ENCODE results near the gene GNA14. TPM values are rescaled to one million over a fixed set of nuclear protein-coding genes. Genes with fewer than 3 reads are reported as not detected.

GNA14 gene
- total RNA-seq, 2 experiments from 2014 or later, result not detected

DNA sequence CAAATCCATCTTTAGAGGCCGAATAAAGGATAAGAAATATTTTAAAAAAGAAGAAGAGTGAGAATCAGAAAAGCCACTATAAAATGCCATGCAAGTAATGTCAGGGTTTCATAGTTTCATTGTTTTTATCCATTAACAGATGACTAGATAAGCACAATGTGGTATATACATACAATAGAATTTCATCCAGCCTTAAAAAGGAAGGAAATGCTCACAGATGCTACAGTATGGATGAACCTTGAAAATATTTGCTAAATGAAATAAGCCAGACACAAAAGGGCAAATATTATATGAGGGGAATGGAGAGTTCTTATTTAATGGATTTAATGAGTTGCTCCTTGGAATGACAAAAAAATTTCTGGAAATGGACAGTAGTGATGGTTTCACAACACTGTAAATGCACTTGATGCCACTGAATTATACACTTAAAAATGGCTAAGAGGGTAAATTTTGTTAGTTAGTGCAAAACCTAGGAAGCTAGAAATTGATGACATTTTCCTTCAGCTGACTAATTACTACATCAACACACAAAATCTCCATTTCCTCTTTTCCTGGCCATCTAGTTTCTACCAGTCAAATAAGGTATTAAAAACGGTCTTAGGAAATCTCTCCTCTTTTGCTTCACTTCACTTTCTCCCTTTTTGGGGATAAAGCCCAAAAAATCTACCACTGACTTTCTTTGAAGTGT is 86.6 kb downstream of the GNA14 start:
- Mint-ChIP-seq H3K4me1 (no peaks in the 10 kb centered on the region), H3K36me3 (no peaks in the 10 kb centered on the region), H3K4me3 (no peak overlapping the region), H3K27ac (no peak overlapping the region), H3K27me3 (peaks cover 29% of the 10 kb centered on the region), H3K9me3 (ENCODE audit: low read depth) (no peaks in the 10 kb centered on the region)
- CTCF ChIA-PET, result no interaction called here
- DNase-seq (no peak), ATAC-seq (no peak)

DNA sequence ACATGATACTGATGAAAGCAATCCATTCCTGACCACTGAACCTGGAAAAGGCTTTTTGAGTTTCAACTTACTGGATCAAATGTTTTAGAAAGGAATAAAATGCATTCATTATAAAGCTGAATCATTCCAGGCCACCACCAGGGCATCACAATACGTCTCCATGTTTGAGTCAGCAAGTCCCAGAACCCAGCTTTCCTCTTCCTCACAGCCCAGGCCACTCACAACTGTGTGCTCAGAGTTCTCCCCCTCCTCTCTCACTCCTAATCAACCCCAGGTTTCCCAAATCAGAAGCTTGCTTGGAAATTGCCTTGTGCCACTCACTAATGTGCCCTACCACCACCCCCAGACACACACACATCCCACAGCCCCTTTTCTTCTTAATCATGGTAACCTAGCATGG is 91.7 kb downstream of the GNA14 start:
- H3K9me3 Mint-ChIP-seq (ENCODE audit: low read depth), result no peaks in the 10 kb centered on the region
- CTCF ChIA-PET, result no interaction called here
- H3K27ac Mint-ChIP-seq, result no peak overlapping the region
- H3K4me3 Mint-ChIP-seq, result no peak overlapping the region
- H3K4me1 Mint-ChIP-seq, result no peaks in the 10 kb centered on the region
- peaks cover 21% of the 10 kb centered on the region for H3K27me3 Mint-ChIP-seq
- no peaks in the 10 kb centered on the region for H3K36me3 Mint-ChIP-seq
- DNase-seq, result no peak
- no peak for ATAC-seq

DNA sequence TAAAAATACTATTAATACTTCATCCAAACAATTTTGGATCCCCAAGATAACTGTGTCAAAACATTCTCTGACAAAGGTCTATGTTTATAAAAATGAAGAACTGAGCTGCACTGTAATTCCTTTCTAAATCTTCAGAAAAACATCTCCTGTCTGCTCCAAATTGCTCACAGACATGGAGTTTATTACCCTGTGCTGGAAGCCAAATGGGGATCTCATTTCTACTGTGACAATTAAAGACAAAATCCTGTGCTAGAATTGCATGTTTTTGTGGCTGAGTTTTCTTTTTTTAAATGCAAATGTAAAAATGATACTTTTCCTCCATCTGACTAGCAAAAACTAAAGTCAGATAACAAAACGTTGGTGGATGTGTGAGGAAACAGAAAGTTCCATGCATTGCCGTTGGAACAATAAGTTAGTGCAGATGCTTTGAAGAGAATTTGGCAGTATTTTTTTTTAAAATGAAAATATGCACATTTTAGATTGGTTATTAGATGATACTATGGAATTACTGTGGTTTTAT is 93.5 kb downstream of the GNA14 start:
- no peaks in the 10 kb centered on the region for H3K9me3 Mint-ChIP-seq (ENCODE audit: low read depth)
- no peak for ATAC-seq
- H3K27me3 Mint-ChIP-seq, result peaks cover 20% of the 10 kb centered on the region
- no peak for DNase-seq
- H3K27ac Mint-ChIP-seq, result no peak overlapping the region
- CTCF ChIA-PET, result no interaction called here
- H3K4me3 Mint-ChIP-seq, result no peak overlapping the region
- H3K36me3 Mint-ChIP-seq, result no peaks in the 10 kb centered on the region
- no peaks in the 10 kb centered on the region for H3K4me1 Mint-ChIP-seq

DNA sequence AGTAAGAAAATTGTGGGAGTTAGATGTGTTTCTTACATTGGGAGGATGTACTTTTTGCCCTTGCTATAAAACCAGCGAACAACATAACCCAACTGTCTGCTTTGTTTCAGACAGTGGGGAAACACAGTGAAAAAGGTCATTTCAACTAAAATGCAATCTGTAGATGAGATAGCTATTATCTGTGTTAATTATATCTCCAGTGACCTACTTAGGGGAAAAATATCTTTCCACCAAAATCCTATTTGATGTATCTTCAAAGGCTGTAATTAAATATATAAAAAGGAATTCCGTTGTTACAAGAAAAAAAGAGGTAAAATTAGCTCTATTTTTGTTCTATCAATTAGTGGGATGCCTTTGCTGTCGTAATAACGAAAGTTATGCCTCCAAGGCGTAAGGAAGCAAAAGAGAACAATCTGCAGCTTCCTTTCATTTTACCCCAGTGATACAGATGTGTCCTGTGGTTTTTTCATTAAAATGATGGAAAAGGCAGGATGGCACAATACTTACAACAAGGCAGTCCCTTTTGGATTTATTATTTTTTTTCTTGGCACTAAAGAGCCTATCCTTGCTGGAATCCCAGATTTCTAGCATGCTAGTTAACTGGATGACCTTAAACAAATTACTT is 100.9 kb downstream of the GNA14 start:
- no peak for ATAC-seq
- DNase-seq, result no peak
- Mint-ChIP-seq H3K36me3 (no peaks in the 10 kb centered on the region), H3K27ac (no peak overlapping the region), H3K4me3 (no peak overlapping the region), H3K9me3 (ENCODE audit: low read depth) (peaks cover 3% of the 10 kb centered on the region), H3K27me3 (peaks cover 5% of the 10 kb centered on the region), H3K4me1 (no peaks in the 10 kb centered on the region)
- CTCF ChIA-PET, result no interaction called here

DNA sequence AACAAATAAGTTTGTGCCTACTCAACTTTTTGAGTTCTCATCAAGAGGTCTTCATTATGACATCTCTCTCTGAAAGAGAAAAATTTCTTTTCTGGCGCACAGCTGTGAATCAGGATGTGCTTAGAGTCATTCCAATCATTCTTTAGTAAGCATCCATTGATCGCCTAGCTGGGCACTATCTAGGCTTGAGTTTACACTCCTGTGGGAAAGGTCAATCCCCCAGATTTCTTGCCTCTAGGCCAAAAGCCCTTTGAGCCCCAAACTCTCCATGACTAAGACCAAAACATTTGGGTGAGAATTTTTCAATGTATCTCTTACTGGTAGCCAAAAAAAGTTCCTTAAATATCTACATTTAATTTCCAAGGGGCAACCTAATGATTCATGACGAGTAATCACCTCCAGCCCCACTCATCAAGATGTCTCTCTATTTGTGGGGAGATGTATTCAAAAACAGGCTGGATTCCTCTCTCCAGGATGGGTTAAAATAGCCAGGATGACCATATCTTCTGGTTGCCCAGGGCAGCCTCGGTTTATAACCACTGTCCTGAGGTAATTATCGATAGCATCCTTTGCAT is 101.7 kb downstream of the GNA14 start:
- no peaks in the 10 kb centered on the region for H3K4me1 Mint-ChIP-seq
- ATAC-seq, result no peak
- no peaks in the 10 kb centered on the region for H3K36me3 Mint-ChIP-seq
- no peak overlapping the region for H3K27ac Mint-ChIP-seq
- H3K9me3 Mint-ChIP-seq (ENCODE audit: low read depth), result peaks cover 3% of the 10 kb centered on the region
- H3K27me3 Mint-ChIP-seq, result peaks cover 5% of the 10 kb centered on the region
- H3K4me3 Mint-ChIP-seq, result no peak overlapping the region
- CTCF ChIA-PET, result no interaction called here
- no peak for DNase-seq

DNA sequence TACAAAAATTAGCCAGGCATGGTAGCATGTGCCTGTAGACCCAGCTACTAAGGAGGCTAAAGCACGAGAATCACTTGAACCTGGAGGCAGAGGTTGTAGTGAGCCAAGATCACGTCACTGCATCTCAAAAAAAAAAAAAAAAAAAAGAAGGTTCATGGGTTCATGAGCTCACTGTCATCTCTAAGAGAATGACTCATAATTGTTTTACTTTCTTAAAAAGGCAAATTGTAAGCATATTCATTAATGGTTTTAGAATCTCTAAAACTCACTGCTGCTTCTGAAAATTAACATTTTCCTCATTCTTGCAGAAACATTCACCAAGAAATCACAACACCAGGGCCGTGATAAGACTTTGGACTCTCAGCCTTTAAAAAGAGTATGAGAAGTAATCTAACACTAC is 103.6 kb downstream of the GNA14 start:
- no peaks in the 10 kb centered on the region for H3K36me3 Mint-ChIP-seq
- peaks cover 10% of the 10 kb centered on the region for H3K9me3 Mint-ChIP-seq (ENCODE audit: low read depth)
- no peak overlapping the region for H3K4me3 Mint-ChIP-seq
- H3K4me1 Mint-ChIP-seq, result no peaks in the 10 kb centered on the region
- ATAC-seq (no peak), DNase-seq (no peak)
- CTCF ChIA-PET, result no interaction called here
- H3K27ac Mint-ChIP-seq, result no peak overlapping the region
- peaks cover 2% of the 10 kb centered on the region for H3K27me3 Mint-ChIP-seq

DNA sequence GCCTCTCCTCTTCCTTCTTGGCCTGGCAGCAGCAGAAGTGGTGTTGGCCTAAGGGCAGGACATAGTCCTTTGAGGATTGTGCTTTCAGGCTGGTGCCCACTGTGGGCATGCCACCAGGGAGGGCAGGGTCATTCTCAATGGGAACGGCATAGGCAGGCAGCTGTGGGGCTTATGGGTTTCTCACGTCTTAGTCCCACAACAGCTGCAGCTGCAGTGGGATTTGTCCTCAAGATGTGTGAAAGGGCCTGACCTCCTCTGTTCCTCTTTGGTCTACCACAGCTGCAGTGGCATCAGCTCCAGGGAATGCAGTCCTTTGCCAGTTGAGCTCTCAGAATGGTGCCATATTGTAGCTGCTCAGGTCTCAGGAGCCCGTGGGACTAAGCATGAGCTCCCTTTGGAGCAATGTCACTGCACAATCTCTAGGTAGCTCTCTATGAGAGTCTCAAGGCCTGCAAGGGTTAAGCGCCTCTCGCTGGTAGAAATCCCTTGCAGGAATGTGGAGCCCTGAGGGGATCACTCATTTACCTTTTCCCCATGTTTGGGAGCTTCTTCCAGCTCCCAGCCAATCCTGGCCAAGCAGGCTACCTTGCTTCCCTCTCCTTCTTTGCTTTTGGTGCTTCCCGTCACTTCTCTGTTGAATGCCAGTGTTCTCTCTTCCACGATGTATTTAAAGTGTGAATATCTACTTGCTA is 104.8 kb downstream of the GNA14 start:
- H3K27ac Mint-ChIP-seq, result no peak overlapping the region
- no peak overlapping the region for H3K4me3 Mint-ChIP-seq
- H3K27me3 Mint-ChIP-seq, result peaks cover 2% of the 10 kb centered on the region
- H3K4me1 Mint-ChIP-seq, result no peaks in the 10 kb centered on the region
- H3K9me3 Mint-ChIP-seq (ENCODE audit: low read depth), result peaks cover 10% of the 10 kb centered on the region
- DNase-seq (no peak), ATAC-seq (no peak)
- CTCF ChIA-PET, result no interaction called here
- H3K36me3 Mint-ChIP-seq, result no peaks in the 10 kb centered on the region

DNA sequence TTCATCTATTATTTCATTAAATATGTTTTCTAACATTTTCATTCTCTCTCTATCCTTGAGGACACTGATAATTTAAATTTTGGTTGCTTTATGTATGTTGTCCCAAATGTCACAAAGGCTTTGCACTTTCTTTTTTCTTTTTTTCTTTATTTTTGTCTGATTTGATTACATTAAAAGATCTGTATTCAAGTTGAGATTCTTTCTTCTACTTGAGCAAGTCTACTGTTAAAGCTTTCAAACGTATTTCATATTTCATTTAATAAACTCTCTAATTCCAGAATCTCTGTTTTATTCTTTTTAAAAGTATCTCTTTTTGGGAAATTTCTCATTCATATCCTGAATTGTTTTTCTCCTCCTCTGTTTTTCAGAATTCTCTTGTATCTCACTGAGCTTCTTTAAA is 106.5 kb downstream of the GNA14 start:
- Mint-ChIP-seq H3K4me3 (no peak overlapping the region), H3K27ac (no peak overlapping the region), H3K9me3 (ENCODE audit: low read depth) (peaks cover 10% of the 10 kb centered on the region), H3K36me3 (no peaks in the 10 kb centered on the region), H3K27me3 (peaks cover 5% of the 10 kb centered on the region), H3K4me1 (no peaks in the 10 kb centered on the region)
- no peak for ATAC-seq
- no peak for DNase-seq
- CTCF ChIA-PET, result no interaction called here

DNA sequence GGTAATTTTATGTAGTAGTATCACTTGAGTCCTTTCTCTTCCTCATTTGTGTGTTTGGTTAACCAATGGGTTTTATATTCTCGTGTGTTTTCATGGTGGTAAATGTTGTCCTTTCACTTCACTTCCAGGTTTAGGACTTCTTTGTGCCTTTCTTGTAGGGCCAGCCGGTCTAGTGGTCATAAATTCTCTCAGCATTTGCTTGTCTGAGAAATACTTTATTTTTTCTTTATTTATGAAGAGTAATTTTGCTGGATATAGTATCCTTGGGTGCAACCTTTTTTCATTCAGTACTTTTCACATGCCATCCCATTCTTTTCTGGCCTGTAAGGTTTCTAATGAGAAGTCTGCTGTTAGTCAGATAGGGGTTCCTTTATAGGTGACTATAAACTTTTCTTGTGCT is 107.1 kb downstream of the GNA14 start:
- DNase-seq (no peak), ATAC-seq (no peak)
- H3K4me1 Mint-ChIP-seq, result no peaks in the 10 kb centered on the region
- H3K4me3 Mint-ChIP-seq, result no peak overlapping the region
- CTCF ChIA-PET, result no interaction called here
- H3K36me3 Mint-ChIP-seq, result no peaks in the 10 kb centered on the region
- peaks cover 3% of the 10 kb centered on the region for H3K27me3 Mint-ChIP-seq
- H3K9me3 Mint-ChIP-seq (ENCODE audit: low read depth), result peaks cover 10% of the 10 kb centered on the region
- no peak overlapping the region for H3K27ac Mint-ChIP-seq

DNA sequence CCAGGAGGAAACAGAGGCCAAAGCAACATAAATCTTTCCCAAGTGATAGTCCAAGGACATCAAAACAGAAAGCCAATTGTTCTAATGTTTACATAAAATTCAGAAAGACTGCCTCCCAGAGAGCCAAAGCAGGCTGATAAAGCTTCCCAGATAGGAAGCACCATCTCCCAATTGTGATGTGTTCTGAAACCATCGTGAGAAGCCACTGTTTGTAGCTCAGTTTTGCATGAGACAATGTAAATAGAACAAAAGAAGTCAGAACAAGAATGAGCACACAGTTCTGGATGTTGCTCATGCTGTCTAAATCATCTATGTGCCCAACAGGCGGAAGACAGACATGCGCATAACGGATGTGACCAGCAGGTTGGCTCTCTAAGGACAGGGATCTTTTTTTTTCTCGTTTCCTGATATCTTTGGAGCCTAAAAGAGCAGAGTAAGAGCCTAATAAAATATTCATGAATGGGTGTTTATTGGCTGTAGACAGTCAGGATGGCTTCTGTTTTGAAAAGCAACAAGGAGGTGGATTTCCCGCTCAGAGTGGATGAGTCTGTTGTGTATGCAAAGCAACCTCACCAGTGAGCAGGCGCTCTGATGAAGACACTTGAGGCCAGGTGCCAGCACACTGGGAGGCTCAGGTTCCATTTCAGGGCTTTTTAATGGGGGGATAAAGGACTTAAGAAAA is 113.6 kb downstream of the GNA14 start:
- ATAC-seq (no peak), DNase-seq (no peak)
- Mint-ChIP-seq H3K27me3 (peaks cover 5% of the 10 kb centered on the region), H3K9me3 (ENCODE audit: low read depth) (no peaks in the 10 kb centered on the region), H3K27ac (no peak overlapping the region), H3K36me3 (no peaks in the 10 kb centered on the region), H3K4me3 (no peak overlapping the region), H3K4me1 (no peaks in the 10 kb centered on the region)
- CTCF ChIA-PET, result no interaction called here

DNA sequence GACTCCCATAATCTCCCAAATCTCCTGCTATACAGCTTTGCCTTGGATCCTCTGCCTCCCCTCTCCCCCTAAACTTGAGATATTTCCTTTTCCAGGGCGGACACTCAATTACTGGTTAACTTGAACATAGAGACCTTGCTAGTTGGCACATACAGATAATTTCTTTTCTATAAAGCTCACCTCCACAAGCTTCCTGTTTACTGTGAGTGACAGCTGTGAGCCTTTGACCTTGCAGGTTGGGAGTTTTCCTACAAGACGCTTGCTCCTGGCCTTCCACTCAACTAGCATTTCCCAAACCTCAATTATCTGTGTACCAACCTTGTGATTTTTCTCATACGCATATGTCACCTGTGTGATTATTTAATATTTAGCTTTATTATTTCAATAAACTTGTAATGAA is 114.5 kb downstream of the GNA14 start:
- H3K27me3 Mint-ChIP-seq, result peaks cover 5% of the 10 kb centered on the region
- H3K9me3 Mint-ChIP-seq (ENCODE audit: low read depth), result no peaks in the 10 kb centered on the region
- ATAC-seq, result no peak
- DNase-seq, result no peak
- no peaks in the 10 kb centered on the region for H3K4me1 Mint-ChIP-seq
- H3K27ac Mint-ChIP-seq, result no peak overlapping the region
- H3K4me3 Mint-ChIP-seq, result no peak overlapping the region
- no peaks in the 10 kb centered on the region for H3K36me3 Mint-ChIP-seq
- CTCF ChIA-PET, result no interaction called here

DNA sequence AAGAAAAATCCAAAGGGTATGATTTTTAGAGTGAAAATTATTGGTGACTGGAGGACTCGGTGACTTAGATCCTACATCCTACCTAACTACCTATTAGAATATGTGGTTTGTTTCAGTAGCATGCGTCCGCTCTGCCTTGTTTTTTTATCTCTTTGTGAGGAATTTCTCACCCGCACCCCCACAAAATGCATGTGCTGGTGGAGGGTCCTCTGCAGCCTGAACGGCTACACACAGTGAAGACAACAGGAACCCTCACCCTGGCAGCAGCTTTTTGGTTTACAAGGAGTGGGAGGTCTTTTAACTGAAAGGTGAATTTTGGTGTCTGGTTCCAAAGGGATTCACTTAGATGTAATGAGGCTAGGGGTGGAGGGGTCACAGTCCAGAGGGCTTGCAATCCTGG is 115.5 kb downstream of the GNA14 start:
- no peak overlapping the region for H3K27ac Mint-ChIP-seq
- ATAC-seq (no peak), DNase-seq (no peak)
- H3K36me3 Mint-ChIP-seq, result no peaks in the 10 kb centered on the region
- H3K27me3 Mint-ChIP-seq, result peaks cover 5% of the 10 kb centered on the region
- H3K9me3 Mint-ChIP-seq (ENCODE audit: low read depth), result no peaks in the 10 kb centered on the region
- no peaks in the 10 kb centered on the region for H3K4me1 Mint-ChIP-seq
- H3K4me3 Mint-ChIP-seq, result no peak overlapping the region
- CTCF ChIA-PET, result no interaction called here

DNA sequence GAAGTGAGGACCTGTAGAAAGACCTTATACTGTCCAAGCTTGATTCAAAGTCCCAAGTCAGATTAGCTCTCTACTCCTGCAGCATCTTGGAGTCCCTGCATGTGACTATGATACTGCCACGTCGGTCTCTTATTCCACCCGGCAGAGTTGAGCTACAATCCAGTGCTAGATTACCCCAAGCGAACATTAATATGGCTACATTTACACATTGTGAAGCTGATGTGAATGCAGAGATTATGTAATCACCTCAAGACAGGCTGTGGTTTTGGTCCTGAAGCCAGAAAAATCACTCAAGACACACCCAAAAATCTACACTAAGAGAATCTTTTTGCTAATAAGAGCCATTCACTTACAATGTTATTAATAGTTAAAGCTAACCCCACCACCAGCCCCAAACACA is 116.7 kb downstream of the GNA14 start:
- ATAC-seq (no peak), DNase-seq (no peak)
- CTCF ChIA-PET, result no interaction called here
- no peaks in the 10 kb centered on the region for H3K36me3 Mint-ChIP-seq
- H3K27me3 Mint-ChIP-seq, result peaks cover 2% of the 10 kb centered on the region
- no peak overlapping the region for H3K4me3 Mint-ChIP-seq
- no peak overlapping the region for H3K27ac Mint-ChIP-seq
- H3K9me3 Mint-ChIP-seq (ENCODE audit: low read depth), result no peaks in the 10 kb centered on the region
- no peaks in the 10 kb centered on the region for H3K4me1 Mint-ChIP-seq

Measured in activated CD8-positive, alpha-beta memory T cell treated with anti-CD3 and anti-CD28 coated beads, Interleukin-2, amount 10 ng/mL, durations not matched to agents 7 days and 5 days (primary cell).